Skin epidermis (tissue), 12 donors: ENCODE data around the gene HCFC1.

Source experiments
- H3K27ac ChIP-seq, 21 experiments: fragments of 200-600 bp; sonication (generic) in 11 of 21; one replicate each; pipeline ENCODE4 v1.5.0; 2020; ENCODE audit warnings: mild to moderate bottlenecking in 3 of 21, inconsistent platforms in 2 of 21, moderate library complexity in 2 of 21
- H3K4me3 ChIP-seq, 7 experiments: fragments of 200-600 bp; sonication (generic) in 2 of 7; one replicate each; pipeline ENCODE4 v1.5.0; 2020; ENCODE audit warnings: inconsistent platforms in 2 of 7, mild to moderate bottlenecking in 2 of 7, moderate library complexity in 1 of 7

HCFC1 gene

GRCh38 chrX:153965406-153965805 is 6.2 kb downstream of the HCFC1 start:
- Histone ChIP-seq H3K27ac (peak overlapping the region in 1 of 21 experiments; percentile 19), H3K4me3 (no peak overlapping the region)

- Histone ChIP-seq H3K4me3 (no peak overlapping the region), H3K27ac (no peak overlapping the region)
Measured at GRCh38 chrX:153964105-153964504, 7.5 kb downstream of the HCFC1 start.

GRCh38 chrX:153963546-153963945 is 8.1 kb downstream of the HCFC1 start:
- H3K4me3 ChIP-seq, result no peak overlapping the region
- no peak overlapping the region for H3K27ac ChIP-seq

GRCh38 chrX:153961292-153961691 is 10.3 kb downstream of the HCFC1 start:
- no peak overlapping the region for H3K4me3 ChIP-seq
- no peak overlapping the region for H3K27ac ChIP-seq

- Histone ChIP-seq H3K4me3 (no peak overlapping the region), H3K27ac (no peak overlapping the region)
Measured at GRCh38 chrX:153960786-153961185, 10.8 kb downstream of the HCFC1 start.

- no peak overlapping the region for H3K27ac ChIP-seq
Measured at GRCh38 chrX:153960077-153960476, 11.5 kb downstream of the HCFC1 start.

GRCh38 chrX:153959649-153960048 is 12.0 kb downstream of the HCFC1 start:
- Histone ChIP-seq H3K4me3 (no peak overlapping the region), H3K27ac (no peak overlapping the region)

More at GRCh38 chrX:153960077-153960476, 11.5 kb downstream of the HCFC1 start:
- H3K4me3 ChIP-seq, result no peak overlapping the region

- H3K27ac ChIP-seq, result no peak overlapping the region
Measured at GRCh38 chrX:153958605-153959004, 13.0 kb downstream of the HCFC1 start.

GRCh38 chrX:153957224-153957623 is 14.4 kb downstream of the HCFC1 start:
- no peak overlapping the region for H3K4me3 ChIP-seq
- H3K27ac ChIP-seq, result no peak overlapping the region

More at GRCh38 chrX:153958605-153959004, 13.0 kb downstream of the HCFC1 start:
- no peak overlapping the region for H3K4me3 ChIP-seq

GRCh38 chrX:153956044-153956907 is 15.3 kb downstream of the HCFC1 start:
- H3K4me3 ChIP-seq, result no peak overlapping the region
- no peak overlapping the region for H3K27ac ChIP-seq

- no peak overlapping the region for H3K27ac ChIP-seq
- no peak overlapping the region for H3K4me3 ChIP-seq
Measured at GRCh38 chrX:153955228-153955732, 16.3 kb downstream of the HCFC1 start.

GRCh38 chrX:153954558-153955227 is 16.9 kb downstream of the HCFC1 start:
- no peak overlapping the region for H3K27ac ChIP-seq
- H3K4me3 ChIP-seq, result no peak overlapping the region

GRCh38 chrX:153953892-153954557 is 17.6 kb downstream of the HCFC1 start:
- peak overlapping the region in 4 of 21 experiments; percentile 17 to 35 (median 28) for H3K27ac ChIP-seq
- H3K4me3 ChIP-seq, result no peak overlapping the region

- H3K4me3 ChIP-seq, result no peak overlapping the region
- peak overlapping the region in 4 of 21 experiments; percentile 17 to 35 (median 28) for H3K27ac ChIP-seq
Measured at GRCh38 chrX:153953342-153953830, 18.2 kb downstream of the HCFC1 start.

- H3K27ac ChIP-seq, result peak overlapping the region in 1 of 21 experiments; percentile 23
- H3K4me3 ChIP-seq, result no peak overlapping the region
Measured at GRCh38 chrX:153952373-153953026, 19.1 kb downstream of the HCFC1 start.

GRCh38 chrX:153951683-153952372 is 19.8 kb downstream of the HCFC1 start:
- no peak overlapping the region for H3K27ac ChIP-seq
- H3K4me3 ChIP-seq, result no peak overlapping the region

- no peak overlapping the region for H3K27ac ChIP-seq
- no peak overlapping the region for H3K4me3 ChIP-seq
Measured at GRCh38 chrX:153950127-153950526, 21.5 kb downstream of the HCFC1 start.

GRCh38 chrX:153948847-153949805 is 22.5 kb downstream of the HCFC1 start:
- Histone ChIP-seq H3K27ac (peak overlapping the region in 3 of 21 experiments; percentile 6 to 62 (median 21)), H3K4me3 (no peak overlapping the region)
